ENCODE data around the gene POU2AF3.

Gene POU2AF3

GRCh38 chr11:111327908-111328624 is 29.7 kb downstream of the POU2AF3 start:
- Mint-ChIP-seq H3K36me3 (ENCODE audit: low read depth) (no peaks in the 10 kb centered on the region), H3K4me3 (no peak overlapping the region), H3K27me3 (ENCODE audit: low read depth) (peaks cover 2% of the 10 kb centered on the region), H3K9me3 (no peaks in the 10 kb centered on the region), H3K4me1 (ENCODE audit: low read depth) (no peaks in the 10 kb centered on the region), H3K27ac (no peak overlapping the region)
- no peak for DNase-seq (ENCODE audit: low spot score)

GRCh38 chr11:111329306-111330204 is 31.2 kb downstream of the POU2AF3 start:
- Mint-ChIP-seq H3K36me3 (ENCODE audit: low read depth) (no peaks in the 10 kb centered on the region), H3K27ac (no peak overlapping the region), H3K4me1 (ENCODE audit: low read depth) (no peaks in the 10 kb centered on the region), H3K9me3 (no peaks in the 10 kb centered on the region), H3K4me3 (no peak overlapping the region), H3K27me3 (ENCODE audit: low read depth) (peaks cover 2% of the 10 kb centered on the region)
- no peak for DNase-seq (ENCODE audit: low spot score)

- Mint-ChIP-seq H3K27ac (no peak overlapping the region), H3K27me3 (ENCODE audit: low read depth) (peaks cover 2% of the 10 kb centered on the region)
Observed at GRCh38 chr11:111330234-111330893, 32.0 kb downstream of the POU2AF3 start.

GRCh38 chr11:111331711-111332479 is 33.5 kb downstream of the POU2AF3 start:
- Mint-ChIP-seq H3K4me1 (ENCODE audit: low read depth) (no peaks in the 10 kb centered on the region), H3K27ac (no peak overlapping the region), H3K9me3 (no peaks in the 10 kb centered on the region), H3K27me3 (ENCODE audit: low read depth) (peaks cover 2% of the 10 kb centered on the region), H3K4me3 (no peak overlapping the region), H3K36me3 (ENCODE audit: low read depth) (no peaks in the 10 kb centered on the region)
- DNase-seq (ENCODE audit: low spot score), result no peak

More at GRCh38 chr11:111330234-111330893, 32.0 kb downstream of the POU2AF3 start:
- no peak for DNase-seq (ENCODE audit: low spot score)
- Mint-ChIP-seq H3K4me3 (no peak overlapping the region), H3K9me3 (no peaks in the 10 kb centered on the region), H3K4me1 (ENCODE audit: low read depth) (no peaks in the 10 kb centered on the region), H3K36me3 (ENCODE audit: low read depth) (no peaks in the 10 kb centered on the region)

- H3K27me3 Mint-ChIP-seq (ENCODE audit: low read depth), result peaks cover 6% of the 10 kb centered on the region
- DNase-seq (ENCODE audit: low spot score), result no peak
- peaks cover 3% of the 10 kb centered on the region for H3K36me3 Mint-ChIP-seq (ENCODE audit: low read depth)
- H3K4me1 Mint-ChIP-seq (ENCODE audit: low read depth), result no peaks in the 10 kb centered on the region
- no peak overlapping the region for H3K27ac Mint-ChIP-seq
- no peak overlapping the region for H3K4me3 Mint-ChIP-seq
- H3K9me3 Mint-ChIP-seq, result peaks cover 5% of the 10 kb centered on the region
Observed at GRCh38 chr11:111334532-111335502, 36.5 kb downstream of the POU2AF3 start.

GRCh38 chr11:111335549-111335948 is 37.2 kb downstream of the POU2AF3 start:
- Mint-ChIP-seq H3K36me3 (ENCODE audit: low read depth) (peaks cover 3% of the 10 kb centered on the region), H3K4me3 (no peak overlapping the region), H3K4me1 (ENCODE audit: low read depth) (no peaks in the 10 kb centered on the region), H3K9me3 (peaks cover 8% of the 10 kb centered on the region), H3K27me3 (ENCODE audit: low read depth) (peaks cover 8% of the 10 kb centered on the region), H3K27ac (no peak overlapping the region)
- no peak for DNase-seq (ENCODE audit: low spot score)

- no peak overlapping the region for H3K27ac Mint-ChIP-seq
- H3K27me3 Mint-ChIP-seq (ENCODE audit: low read depth), result peaks cover 9% of the 10 kb centered on the region
- no peaks in the 10 kb centered on the region for H3K4me1 Mint-ChIP-seq (ENCODE audit: low read depth)
- H3K4me3 Mint-ChIP-seq, result no peak overlapping the region
- peaks cover 3% of the 10 kb centered on the region for H3K36me3 Mint-ChIP-seq (ENCODE audit: low read depth)
- no peak for DNase-seq (ENCODE audit: low spot score)
- peaks cover 8% of the 10 kb centered on the region for H3K9me3 Mint-ChIP-seq
Observed at GRCh38 chr11:111336062-111336461, 37.7 kb downstream of the POU2AF3 start.

GRCh38 chr11:111336582-111337256 is 38.4 kb downstream of the POU2AF3 start:
- H3K9me3 Mint-ChIP-seq, result peaks cover 8% of the 10 kb centered on the region
- DNase-seq (ENCODE audit: low spot score), result no peak
- H3K4me3 Mint-ChIP-seq, result no peak overlapping the region
- H3K27ac Mint-ChIP-seq, result no peak overlapping the region
- H3K27me3 Mint-ChIP-seq (ENCODE audit: low read depth), result peaks cover 9% of the 10 kb centered on the region
- peaks cover 3% of the 10 kb centered on the region for H3K36me3 Mint-ChIP-seq (ENCODE audit: low read depth)
- no peaks in the 10 kb centered on the region for H3K4me1 Mint-ChIP-seq (ENCODE audit: low read depth)

- no peak for DNase-seq (ENCODE audit: low spot score)
- Mint-ChIP-seq H3K4me1 (ENCODE audit: low read depth) (no peaks in the 10 kb centered on the region), H3K27ac (no peak overlapping the region), H3K9me3 (peaks cover 8% of the 10 kb centered on the region), H3K36me3 (ENCODE audit: low read depth) (peaks cover 3% of the 10 kb centered on the region), H3K4me3 (no peak overlapping the region), H3K27me3 (ENCODE audit: low read depth) (peaks cover 7% of the 10 kb centered on the region)
Observed at GRCh38 chr11:111339758-111340388, 41.5 kb downstream of the POU2AF3 start.

GRCh38 chr11:111342329-111342728 is 44.0 kb downstream of the POU2AF3 start:
- Mint-ChIP-seq H3K4me1 (ENCODE audit: low read depth) (no peaks in the 10 kb centered on the region), H3K9me3 (peaks cover 8% of the 10 kb centered on the region), H3K27ac (no peak overlapping the region), H3K36me3 (ENCODE audit: low read depth) (peaks cover 3% of the 10 kb centered on the region), H3K27me3 (ENCODE audit: low read depth) (peaks cover 7% of the 10 kb centered on the region), H3K4me3 (no peak overlapping the region)
- no peak for DNase-seq (ENCODE audit: low spot score)

GRCh38 chr11:111344032-111344431 is 45.7 kb downstream of the POU2AF3 start:
- peaks cover 7% of the 10 kb centered on the region for H3K27me3 Mint-ChIP-seq (ENCODE audit: low read depth)
- no peaks in the 10 kb centered on the region for H3K4me1 Mint-ChIP-seq (ENCODE audit: low read depth)
- H3K4me3 Mint-ChIP-seq, result no peak overlapping the region
- H3K27ac Mint-ChIP-seq, result no peak overlapping the region
- no peak for DNase-seq (ENCODE audit: low spot score)
- H3K36me3 Mint-ChIP-seq (ENCODE audit: low read depth), result peaks cover 3% of the 10 kb centered on the region
- H3K9me3 Mint-ChIP-seq, result peaks cover 8% of the 10 kb centered on the region
